Sigmoid colon (tissue), 4 donors: ENCODE measurements around the gene LFNG.

Source experiments
- EP300 ChIP-seq, 4 donors: sonication (generic); formaldehyde crosslinking; IDR thresholded peaks; one replicate each; pipeline ENCODE4 v1.6.1; 2017; ENCODE audit warnings: antibody characterized with exemption in 4 of 4
- POLR2A ChIP-seq, 2 donors: fragments of 450-650 bp; IDR thresholded peaks; one replicate each; pipeline ENCODE4 v1.6.1; 2016; ENCODE audit warnings: antibody characterized with exemption in 2 of 2, mild to moderate bottlenecking in 2 of 2, moderate library complexity in 2 of 2
- TF ChIP-seq, protein P1 (sequence below), 4 experiments: fragments of 450-650 bp in 3 of 4; fragments of 200-600 bp in 1 of 4; IDR thresholded peaks; one replicate each; pipeline ENCODE4 v1.5.1; 2016 to 2019; ENCODE audit warnings: antibody characterized with exemption in 4 of 4, mild to moderate bottlenecking in 3 of 4, moderate library complexity in 2 of 4

DNA sequence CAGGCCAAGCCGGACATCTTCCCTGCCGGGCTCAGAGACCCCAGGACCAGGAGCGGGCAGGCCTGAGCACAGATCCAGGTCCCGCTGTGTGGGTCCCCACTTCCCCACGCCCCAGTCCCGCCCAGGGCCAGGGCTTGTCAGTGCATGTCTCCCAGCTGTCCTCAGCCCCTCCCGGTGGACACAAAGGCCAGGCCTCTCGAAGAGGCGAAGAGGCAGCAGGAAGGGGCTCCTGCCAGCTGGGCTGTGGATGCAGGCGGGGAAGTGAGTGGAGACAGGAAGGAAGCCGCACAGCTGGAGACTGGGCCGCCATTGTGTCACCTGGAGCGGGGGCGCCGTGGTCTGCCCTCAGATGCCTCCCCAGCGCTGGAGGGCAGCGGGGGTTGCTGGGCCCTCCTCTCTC lies 48.2 kb upstream of the LFNG start:
- TF ChIP-seq, protein P1, sequence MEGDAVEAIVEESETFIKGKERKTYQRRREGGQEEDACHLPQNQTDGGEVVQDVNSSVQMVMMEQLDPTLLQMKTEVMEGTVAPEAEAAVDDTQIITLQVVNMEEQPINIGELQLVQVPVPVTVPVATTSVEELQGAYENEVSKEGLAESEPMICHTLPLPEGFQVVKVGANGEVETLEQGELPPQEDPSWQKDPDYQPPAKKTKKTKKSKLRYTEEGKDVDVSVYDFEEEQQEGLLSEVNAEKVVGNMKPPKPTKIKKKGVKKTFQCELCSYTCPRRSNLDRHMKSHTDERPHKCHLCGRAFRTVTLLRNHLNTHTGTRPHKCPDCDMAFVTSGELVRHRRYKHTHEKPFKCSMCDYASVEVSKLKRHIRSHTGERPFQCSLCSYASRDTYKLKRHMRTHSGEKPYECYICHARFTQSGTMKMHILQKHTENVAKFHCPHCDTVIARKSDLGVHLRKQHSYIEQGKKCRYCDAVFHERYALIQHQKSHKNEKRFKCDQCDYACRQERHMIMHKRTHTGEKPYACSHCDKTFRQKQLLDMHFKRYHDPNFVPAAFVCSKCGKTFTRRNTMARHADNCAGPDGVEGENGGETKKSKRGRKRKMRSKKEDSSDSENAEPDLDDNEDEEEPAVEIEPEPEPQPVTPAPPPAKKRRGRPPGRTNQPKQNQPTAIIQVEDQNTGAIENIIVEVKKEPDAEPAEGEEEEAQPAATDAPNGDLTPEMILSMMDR (IDR thresholded peaks at IDR 0.05), result no peak
- TF ChIP-seq POLR2A (IDR thresholded peaks at IDR 0.05), result no peak
- TF ChIP-seq EP300 (IDR thresholded peaks at IDR 0.05), result no peak
